ENCODE results near the gene COPG1.

Gene COPG1

GRCh38 chr3:129271674-129272073, 22.3 kb downstream of the COPG1 start:
- Histone ChIP-seq H3K4me3 (ENCODE audit: low read length, poor library complexity, severe bottlenecking) (no peak overlapping the region), H3K4me1 (ENCODE audit: insufficient read depth, low read length, poor library complexity, severe bottlenecking) (peaks cover 10% of the 10 kb centered on the region), H3K27me3 (ENCODE audit: insufficient read depth, low read length, poor library complexity, severe bottlenecking) (no peaks in the 10 kb centered on the region), H3K36me3 (ENCODE audit: insufficient read depth, low read length) (peaks cover 93% of the 10 kb centered on the region; the same call in 1 of the 2 replicates), H3K9me2 (replicated peaks; ENCODE audit: low read depth, low read length) (no peaks in the 10 kb centered on the region), H3K4me2 (ENCODE audit: low read depth, low read length, poor library complexity, severe bottlenecking) (no peak overlapping the region), H3F3A (ENCODE audit: low read depth) (peaks cover 10% of the 10 kb centered on the region), H2AFZ (ENCODE audit: low read length) (no peak overlapping the region), H3K9me3 (ENCODE audit: insufficient read depth, low read depth, low read length) (no peaks in the 10 kb centered on the region), H3K79me2 (ENCODE audit: insufficient read depth, low read length) (no peaks in the 10 kb centered on the region), H3K9ac (ENCODE audit: low read depth, low read length, poor library complexity, severe bottlenecking) (no peak overlapping the region), H4K20me1 (ENCODE audit: insufficient read depth, low read length, poor library complexity, severe bottlenecking) (no peaks in the 10 kb centered on the region)
- TF ChIP-seq EZH2phosphoT487 (IDR thresholded peaks at IDR 0.05; ENCODE audit: borderline replicate concordance) (no peak), CTCF (conservative IDR thresholded peaks at IDR 0.05; ENCODE audit: low read length) (no peak)

- Histone ChIP-seq H3F3A (ENCODE audit: low read depth) (peaks cover 24% of the 10 kb centered on the region), H3K4me3 (ENCODE audit: low read length, poor library complexity, severe bottlenecking) (peak overlapping the region; percentile 36), H2AFZ (ENCODE audit: low read length) (no peak overlapping the region), H4K20me1 (ENCODE audit: insufficient read depth, low read length, poor library complexity, severe bottlenecking) (peaks cover 10% of the 10 kb centered on the region), H3K36me3 (ENCODE audit: insufficient read depth, low read length) (peaks cover 46% of the 10 kb centered on the region; the same call in 1 of the 2 replicates), H3K79me2 (ENCODE audit: insufficient read depth, low read length) (peaks cover 25% of the 10 kb centered on the region), H3K9ac (ENCODE audit: low read depth, low read length, poor library complexity, severe bottlenecking) (peak overlapping the region; percentile 43), H3K9me2 (replicated peaks; ENCODE audit: low read depth, low read length) (no peaks in the 10 kb centered on the region), H3K4me1 (ENCODE audit: insufficient read depth, low read length, poor library complexity, severe bottlenecking) (peaks cover 38% of the 10 kb centered on the region), H3K27me3 (ENCODE audit: insufficient read depth, low read length, poor library complexity, severe bottlenecking) (no peaks in the 10 kb centered on the region), H3K9me3 (ENCODE audit: insufficient read depth, low read depth, low read length) (no peaks in the 10 kb centered on the region), H3K4me2 (ENCODE audit: low read depth, low read length, poor library complexity, severe bottlenecking) (peak overlapping the region; percentile 68)
- TF ChIP-seq EZH2phosphoT487 (IDR thresholded peaks at IDR 0.05; ENCODE audit: borderline replicate concordance) (no peak), CTCF (conservative IDR thresholded peaks at IDR 0.05; ENCODE audit: low read length) (no peak)
Observed at GRCh38 chr3:129276385-129276784, 27.0 kb downstream of the COPG1 start.

GRCh38 chr3:129277829-129278271, 28.4 kb downstream of the COPG1 start:
- Histone ChIP-seq H3K4me1 (ENCODE audit: insufficient read depth, low read length, poor library complexity, severe bottlenecking) (peaks cover 53% of the 10 kb centered on the region), H3K9me2 (replicated peaks; ENCODE audit: low read depth, low read length) (no peaks in the 10 kb centered on the region), H3K27me3 (ENCODE audit: insufficient read depth, low read length, poor library complexity, severe bottlenecking) (no peaks in the 10 kb centered on the region), H3K4me2 (ENCODE audit: low read depth, low read length, poor library complexity, severe bottlenecking) (peak overlapping the region; percentile 81), H3K79me2 (ENCODE audit: insufficient read depth, low read length) (peaks cover 30% of the 10 kb centered on the region), H3K9ac (ENCODE audit: low read depth, low read length, poor library complexity, severe bottlenecking) (peak overlapping the region; percentile 84), H4K20me1 (ENCODE audit: insufficient read depth, low read length, poor library complexity, severe bottlenecking) (peaks cover 13% of the 10 kb centered on the region), H2AFZ (ENCODE audit: low read length) (no peak overlapping the region), H3K36me3 (ENCODE audit: insufficient read depth, low read length) (peaks cover 32% of the 10 kb centered on the region; the same call in 1 of the 2 replicates), H3K4me3 (ENCODE audit: low read length, poor library complexity, severe bottlenecking) (no peak overlapping the region), H3K9me3 (ENCODE audit: insufficient read depth, low read depth, low read length) (no peaks in the 10 kb centered on the region), H3F3A (ENCODE audit: low read depth) (peaks cover 24% of the 10 kb centered on the region)
- TF ChIP-seq EZH2phosphoT487 (IDR thresholded peaks at IDR 0.05; ENCODE audit: borderline replicate concordance) (no peak), CTCF (conservative IDR thresholded peaks at IDR 0.05; ENCODE audit: low read length) (no peak)
